Parathyroid adenoma (tissue), 2 donors: ENCODE data around the gene HYPK.

Experiments used
- H2AFZ ChIP-seq: fragments of 300-600 bp; sonication (generic); one replicate; pipeline ENCODE4 v1.7.0; 2017; ENCODE audit warnings: antibody characterized with exemption, mild to moderate bottlenecking
- H3K27ac ChIP-seq: fragments of 300-600 bp; sonication (generic); one replicate; pipeline ENCODE4 v1.7.0; 2017
- H3K27me3 ChIP-seq: fragments of 300-600 bp; sonication (generic); one replicate; pipeline ENCODE4 v1.7.0; 2017; ENCODE audit warnings: low read length; ENCODE audit not compliant: control insufficient read depth, insufficient read depth
- H3K36me3 ChIP-seq: fragments of 300-600 bp; sonication (generic); one replicate; pipeline ENCODE4 v1.7.0; 2017; ENCODE audit warnings: low read length; ENCODE audit not compliant: control insufficient read depth, insufficient read depth
- H3K4me1 ChIP-seq: fragments of 300-600 bp; sonication (generic); one replicate; pipeline ENCODE4 v1.7.0; 2017; ENCODE audit warnings: control low read depth
- H3K4me2 ChIP-seq: fragments of 300-600 bp; sonication (generic); one replicate; pipeline ENCODE4 v1.7.0; 2017; ENCODE audit warnings: low read length
- H3K4me3 ChIP-seq: fragments of 300-600 bp; sonication (generic); one replicate; pipeline ENCODE4 v1.7.0; 2017; ENCODE audit warnings: low read depth, low read length
- H3K79me2 ChIP-seq: fragments of 300-600 bp; sonication (generic); one replicate; pipeline ENCODE4 v1.7.0; 2017; ENCODE audit warnings: control low read depth
- H3K9ac ChIP-seq: fragments of 300-600 bp; sonication (generic); one replicate; pipeline ENCODE4 v1.7.0; 2017; ENCODE audit warnings: mild to moderate bottlenecking
- H3K9me3 ChIP-seq: fragments of 300-600 bp; sonication (generic); one replicate; pipeline ENCODE4 v1.7.0; 2017; ENCODE audit warnings: low read length; ENCODE audit not compliant: control insufficient read depth
- CTCF ChIP-seq: fragments of 300-600 bp; sonication (generic); IDR thresholded peaks from one replicate; pipeline ENCODE4 v1.7.0; 2017; ENCODE audit warnings: antibody characterized with exemption, mild to moderate bottlenecking
- donor health status: primary hyperparathyroidism.

Gene HYPK

GRCh38 chr15:43789409-43789808 lies 11.0 kb upstream of the HYPK start:
- Histone ChIP-seq H3K4me3 (no peak overlapping the region), H3K27me3 (no peaks in the 10 kb centered on the region), H3K4me2 (no peak overlapping the region), H3K9me3 (no peaks in the 10 kb centered on the region), H3K4me1 (no peaks in the 10 kb centered on the region), H2AFZ (no peak overlapping the region), H3K79me2 (peaks cover 5% of the 10 kb centered on the region), H3K27ac (no peak overlapping the region), H3K36me3 (no peaks in the 10 kb centered on the region), H3K9ac (no peak overlapping the region)
- TF ChIP-seq CTCF = no peak

DNA sequence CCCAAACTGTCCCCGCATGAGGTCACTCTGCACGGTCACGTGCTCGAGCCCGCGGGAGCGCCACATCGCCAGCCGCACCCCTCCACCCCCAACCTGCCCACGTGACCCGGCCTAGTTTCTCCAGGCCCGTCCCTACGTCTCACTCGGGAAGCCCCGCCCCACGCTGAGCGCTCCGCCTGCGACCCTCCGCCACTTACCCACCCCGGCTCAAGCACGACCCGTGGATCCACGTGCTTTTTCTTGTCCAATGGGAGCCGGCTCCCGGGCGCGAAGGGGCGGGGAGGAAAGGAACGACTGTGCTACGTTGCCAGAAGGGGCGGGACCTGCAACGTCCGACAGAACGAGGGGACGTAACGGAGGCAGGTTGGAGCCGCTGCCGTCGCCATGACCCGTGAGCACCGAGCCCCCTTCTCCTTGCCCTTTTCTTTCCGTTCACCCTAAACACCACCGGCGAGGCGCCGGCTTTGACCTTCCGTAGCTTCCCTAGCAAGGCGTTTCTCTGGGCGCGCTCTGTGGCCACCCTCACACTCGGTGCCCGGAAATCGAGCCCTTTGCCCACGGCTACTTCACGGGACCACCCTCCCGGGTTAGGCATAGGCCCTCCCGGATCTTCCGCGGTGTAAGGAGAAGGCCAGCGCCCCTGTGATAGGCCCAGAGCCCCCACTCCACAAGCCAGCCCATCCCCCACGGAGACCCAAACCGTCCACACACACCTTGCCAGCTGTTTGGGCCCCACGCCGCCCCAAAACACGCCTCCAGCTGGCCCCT lies 8.2 kb upstream of the HYPK start, which contains the start of gene SERF2:
Gene SERF2 (plus strand): TSS at position 328 of the 768 bp plus-strand sequence. CDS start 57 bp downstream, at position 385.
- Histone ChIP-seq H3K27me3 (no peaks in the 10 kb centered on the region), H3K9me3 (no peaks in the 10 kb centered on the region), H3K9ac (peak within 1 kb of the TSS; percentile 87), H2AFZ (peak within 1 kb of the TSS; percentile 86), H3K4me2 (peak within 1 kb of the TSS; percentile 98), H3K36me3 (no peaks in the 10 kb centered on the region), H3K79me2 (peaks cover 10% of the 10 kb centered on the region), H3K4me3 (peak within 1 kb of the TSS; percentile 99), H3K27ac (peak within 1 kb of the TSS; percentile 93), H3K4me1 (no peaks in the 10 kb centered on the region)
- TF ChIP-seq CTCF = no peak

DNA sequence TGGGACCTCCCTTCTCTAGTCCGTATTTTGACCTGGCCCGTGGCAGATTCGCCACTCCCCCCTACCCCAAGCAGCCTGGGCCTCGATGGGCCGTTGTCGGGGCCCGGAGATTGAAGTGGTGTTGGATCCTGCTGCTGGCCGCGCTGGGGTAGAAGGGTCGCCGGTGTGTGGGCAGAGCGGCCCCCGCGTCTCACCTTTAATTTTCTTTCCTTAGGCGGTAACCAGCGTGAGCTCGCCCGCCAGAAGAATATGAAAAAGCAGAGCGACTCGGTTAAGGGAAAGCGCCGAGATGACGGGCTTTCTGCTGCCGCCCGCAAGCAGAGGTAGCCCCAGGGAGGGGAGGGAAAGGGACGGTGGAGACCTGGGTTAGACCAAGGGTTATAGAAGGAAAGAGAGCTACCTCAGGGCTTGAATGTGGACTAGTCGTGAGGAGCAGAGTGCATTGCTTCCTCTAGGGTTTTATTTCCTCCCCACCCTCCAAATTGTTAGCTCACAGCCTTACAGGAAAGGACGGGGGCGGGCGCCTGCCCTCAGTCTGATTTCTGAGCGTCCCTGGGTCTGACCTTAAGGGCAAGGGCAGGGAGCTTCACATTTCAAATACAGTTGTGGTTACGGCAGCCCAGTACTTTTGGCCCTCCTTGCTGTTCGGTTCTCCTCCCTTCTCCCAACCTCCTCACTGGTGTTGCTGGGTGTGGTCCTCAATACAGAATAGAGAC lies 7.5 kb upstream of the HYPK start:
- Histone ChIP-seq H3K4me2 (peak overlapping the region; percentile 98), H3K4me3 (peak overlapping the region; percentile 99), H3K27ac (peak overlapping the region; percentile 93), H2AFZ (peak overlapping the region; percentile 86), H3K4me1 (no peaks in the 10 kb centered on the region), H3K79me2 (peaks cover 10% of the 10 kb centered on the region), H3K27me3 (no peaks in the 10 kb centered on the region), H3K9ac (peak overlapping the region; percentile 87), H3K9me3 (no peaks in the 10 kb centered on the region), H3K36me3 (no peaks in the 10 kb centered on the region)
- TF ChIP-seq CTCF = no peak

GRCh38 chr15:43793647-43794046 lies 6.8 kb upstream of the HYPK start:
- Histone ChIP-seq H2AFZ (no peak overlapping the region), H3K4me3 (peak overlapping the region; percentile 99), H3K36me3 (no peaks in the 10 kb centered on the region), H3K4me2 (peak overlapping the region; percentile 98), H3K9ac (no peak overlapping the region), H3K9me3 (no peaks in the 10 kb centered on the region), H3K27me3 (no peaks in the 10 kb centered on the region), H3K4me1 (no peaks in the 10 kb centered on the region), H3K27ac (no peak overlapping the region), H3K79me2 (peaks cover 10% of the 10 kb centered on the region)
- no peak for TF ChIP-seq CTCF
